GM19452 (cell line): ENCODE data around the gene MFGE8.

Experiments
- ATAC-seq: cut with Tn5 transposase; IDR thresholded peaks from one replicate; pipeline ENCODE4 v1.9.1; 2021; ENCODE audit not compliant: unreplicated experiment

MFGE8 gene

GRCh38 chr15:88874684-88875083 lies 38.5 kb downstream of the MFGE8 start:
- no peak for ATAC-seq

- no peak for ATAC-seq
Measured at GRCh38 chr15:88874275-88874674, 38.9 kb downstream of the MFGE8 start.

GRCh38 chr15:88873786-88874185 lies 39.4 kb downstream of the MFGE8 start:
- ATAC-seq = no peak

- ATAC-seq = no peak
Measured at GRCh38 chr15:88872706-88873105, 40.5 kb downstream of the MFGE8 start.

GRCh38 chr15:88872106-88872505 lies 41.1 kb downstream of the MFGE8 start:
- no peak for ATAC-seq

GRCh38 chr15:88871313-88871712 lies 41.9 kb downstream of the MFGE8 start:
- ATAC-seq = no peak

- no peak for ATAC-seq
Measured at GRCh38 chr15:88866295-88866881, 46.8 kb downstream of the MFGE8 start.

- ATAC-seq = no peak
Measured at GRCh38 chr15:88865498-88866099, 47.6 kb downstream of the MFGE8 start.

GRCh38 chr15:88864861-88865497 lies 48.2 kb downstream of the MFGE8 start:
- ATAC-seq = no peak

- no peak for ATAC-seq
Measured at GRCh38 chr15:88863412-88863811, 49.8 kb downstream of the MFGE8 start.

- ATAC-seq = no peak
Measured at GRCh38 chr15:88860212-88860611, 53.0 kb downstream of the MFGE8 start.

GRCh38 chr15:88859550-88859949 lies 53.6 kb downstream of the MFGE8 start:
- no peak for ATAC-seq

GRCh38 chr15:88858934-88859333 lies 54.2 kb downstream of the MFGE8 start:
- ATAC-seq = no peak

GRCh38 chr15:88852476-88852875 lies 60.7 kb downstream of the MFGE8 start:
- no peak for ATAC-seq

GRCh38 chr15:88849376-88850072 lies 63.7 kb downstream of the MFGE8 start:
- ATAC-seq = no peak
